Measurements from ENCODE around the gene RALGPS2. TPM values are rescaled to one million over a fixed set of nuclear protein-coding genes. Genes with fewer than 3 reads are reported as not detected.

RALGPS2 gene
- total and polyA plus RNA-seq, 2 of the 8 experiments (the other 6 are each of a cell fraction or from before 2014, with no cell fraction given), result 6.7 to 38.0 TPM

- CTCF ChIA-PET (ENCODE audit: partially characterized antibody), result interaction anchor here (1.1 to 3.1 kb wide), 3 partner anchors 9 to 152 kb away, joined by 3 to 11 read pairs (median 5); no protein-coding TSS in a partner anchor
These were observed 30.0 kb upstream of the RALGPS2 start for GRCh38 chr1:178694923-178695525.

More at GRCh38 chr1:178694923-178695525, 30.0 kb upstream of the RALGPS2 start:
- H3K4me3 ChIP-seq (ENCODE audit: extremely low read depth in 1 of 4, insufficient read depth in 2 of 4, low read depth in 3 of 4, low read length in 4 of 4), result no peak overlapping the region
- no peak overlapping the region for H3K23ac ChIP-seq (ENCODE audit: insufficient read length)
- no peaks in the 10 kb centered on the region for H3K79me2 ChIP-seq (ENCODE audit: control insufficient read depth in 1 of 2, insufficient read depth in 2 of 2, low read length in 2 of 2)
- H3K4ac ChIP-seq (replicated peaks; ENCODE audit: insufficient read length, low read depth, low read length), result no peak overlapping the region
- H4K5ac ChIP-seq (ENCODE audit: insufficient read length, low read depth, low read length), result no peak overlapping the region
- H2AFZ ChIP-seq (ENCODE audit: low read length), result no peak overlapping the region
- no peak overlapping the region for H3K4me2 ChIP-seq (ENCODE audit: insufficient read depth in 1 of 2, low read depth in 2 of 2, low read length in 2 of 2)
- no peak overlapping the region for H3K27ac ChIP-seq (ENCODE audit: low read depth, low read length)
- H3K18ac ChIP-seq (ENCODE audit: extremely low read depth, low read length), result no peak overlapping the region
- H3K23me2 ChIP-seq (ENCODE audit: low read depth, low read length), result peaks cover 2% of the 10 kb centered on the region; the same call in 1 of the 2 replicates
- no peak overlapping the region for H3K14ac ChIP-seq (ENCODE audit: insufficient read length)
- DNase-seq (ENCODE audit: low read depth in 1 of 2, low spot score in 2 of 2) (no peak), FAIRE-seq (no peak)
- H4K91ac ChIP-seq (replicated peaks; ENCODE audit: insufficient read length, low read length), result no peak overlapping the region
- no peaks in the 10 kb centered on the region for H3K4me1 ChIP-seq (replicated peaks in 1 of 4; ENCODE audit: control insufficient read depth in 3 of 4, insufficient read depth in 4 of 4, low read length in 3 of 4)
- H2BK120ac ChIP-seq (replicated peaks; ENCODE audit: low read depth, low read length), result no peak overlapping the region
- no peak for TF ChIP-seq USF2 (IDR thresholded peaks at IDR 0.05; ENCODE audit: low read length)
- no peaks in the 10 kb centered on the region for H3K27me3 ChIP-seq (replicated peaks in 1 of 4; ENCODE audit: control insufficient read depth in 3 of 4, extremely low read depth in 1 of 4, insufficient read depth in 3 of 4, low read length in 3 of 4)
- H4K20me1 ChIP-seq (replicated peaks in 1 of 2; ENCODE audit: control insufficient read depth in 1 of 2, insufficient read depth in 2 of 2, low read length in 2 of 2), result no peaks in the 10 kb centered on the region
- no peak overlapping the region for H2BK20ac ChIP-seq (ENCODE audit: low read length)
- no peak overlapping the region for H2AK5ac ChIP-seq (ENCODE audit: low read depth, low read length)
- H3K36me3 ChIP-seq (ENCODE audit: control insufficient read depth in 2 of 4, insufficient read depth in 4 of 4, low read length in 3 of 4), result no peaks in the 10 kb centered on the region
- 90% methylated on average over 2 of the region's 2 CpGs; no CpG with 5 or more reads in 1 of the 2 experiments for WGBS, 2 experiments (ENCODE audit: extremely low coverage in 1 of 2, insufficient coverage in 1 of 2, insufficient read length in 1 of 2, insufficient replicate concordance in 2 of 2, low coverage in 1 of 2, low lambda C conversion rate in 2 of 2, missing lambda C conversion rate in 1 of 2)
- H2BK5ac ChIP-seq (ENCODE audit: low read depth, low read length), result no peak overlapping the region
- H2BK12ac ChIP-seq (ENCODE audit: low read depth, low read length), result no peak overlapping the region
- no peak overlapping the region for H2BK15ac ChIP-seq (ENCODE audit: low read length)
- no peak overlapping the region for H4K8ac ChIP-seq (ENCODE audit: extremely low read depth, insufficient read depth, low read length)
- H3K9ac ChIP-seq (replicated peaks in 1 of 4; ENCODE audit: extremely low read depth in 1 of 4, low read depth in 3 of 4, low read length in 3 of 4), result no peak overlapping the region
- H3K56ac ChIP-seq (replicated peaks; ENCODE audit: insufficient read length, low read depth, low read length), result no peak overlapping the region
- H3K9me3 ChIP-seq (ENCODE audit: insufficient read depth in 2 of 2, low read depth in 1 of 2, low read length in 1 of 2), result no peaks in the 10 kb centered on the region
- POLR2A ChIA-PET (ENCODE audit: partially characterized antibody), result no interaction called here
- no peaks in the 10 kb centered on the region for H3K79me1 ChIP-seq (ENCODE audit: low read depth, low read length)
